ENCODE results near the gene TMEM51. TPM values are rescaled to one million over a fixed set of nuclear protein-coding genes. Genes with fewer than 3 reads are reported as not detected.

Gene TMEM51
- total RNA-seq, 1 donor: 0.72 TPM

DNA sequence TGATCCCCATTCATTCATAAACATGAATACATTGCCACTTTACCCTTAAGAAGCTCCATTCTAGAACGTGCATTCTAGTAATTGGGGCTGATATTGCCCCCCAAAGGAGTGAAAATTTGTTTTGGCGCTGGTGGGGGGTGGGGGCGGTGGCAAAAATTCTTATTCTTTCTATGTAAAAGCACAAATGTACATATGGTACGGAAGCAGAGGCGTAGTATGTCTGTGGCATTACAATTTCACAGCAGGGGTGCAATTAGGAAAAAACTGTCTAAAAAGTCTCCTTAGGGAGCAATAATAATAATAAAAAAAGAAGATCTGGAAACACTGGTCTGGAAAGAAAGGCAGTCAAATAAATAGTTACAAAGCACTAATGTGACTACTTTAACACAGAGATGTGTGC, 40.4 kb upstream of the TMEM51 start:
- Histone ChIP-seq H4K20me1 (ENCODE audit: insufficient read depth, low read length) (no peaks in the 10 kb centered on the region), H3K27me3 (ENCODE audit: insufficient read depth, low read length) (peaks cover 5% of the 10 kb centered on the region), H3K36me3 (ENCODE audit: insufficient read depth, low read length) (no peaks in the 10 kb centered on the region), H3K27ac (ENCODE audit: low read depth, low read length) (no peak overlapping the region), H3K9me3 (ENCODE audit: low read depth, low read length) (no peaks in the 10 kb centered on the region), H2AFZ (ENCODE audit: low read length) (no peak overlapping the region), H3K4me3 (ENCODE audit: insufficient read depth, low read length) (no peak overlapping the region), H3K4me1 (ENCODE audit: insufficient read depth, low read length) (no peaks in the 10 kb centered on the region), H3K79me2 (ENCODE audit: insufficient read depth, low read length) (no peaks in the 10 kb centered on the region), H3K4me2 (ENCODE audit: insufficient read depth, low read length) (no peak overlapping the region)
- TF ChIP-seq, protein P1, sequence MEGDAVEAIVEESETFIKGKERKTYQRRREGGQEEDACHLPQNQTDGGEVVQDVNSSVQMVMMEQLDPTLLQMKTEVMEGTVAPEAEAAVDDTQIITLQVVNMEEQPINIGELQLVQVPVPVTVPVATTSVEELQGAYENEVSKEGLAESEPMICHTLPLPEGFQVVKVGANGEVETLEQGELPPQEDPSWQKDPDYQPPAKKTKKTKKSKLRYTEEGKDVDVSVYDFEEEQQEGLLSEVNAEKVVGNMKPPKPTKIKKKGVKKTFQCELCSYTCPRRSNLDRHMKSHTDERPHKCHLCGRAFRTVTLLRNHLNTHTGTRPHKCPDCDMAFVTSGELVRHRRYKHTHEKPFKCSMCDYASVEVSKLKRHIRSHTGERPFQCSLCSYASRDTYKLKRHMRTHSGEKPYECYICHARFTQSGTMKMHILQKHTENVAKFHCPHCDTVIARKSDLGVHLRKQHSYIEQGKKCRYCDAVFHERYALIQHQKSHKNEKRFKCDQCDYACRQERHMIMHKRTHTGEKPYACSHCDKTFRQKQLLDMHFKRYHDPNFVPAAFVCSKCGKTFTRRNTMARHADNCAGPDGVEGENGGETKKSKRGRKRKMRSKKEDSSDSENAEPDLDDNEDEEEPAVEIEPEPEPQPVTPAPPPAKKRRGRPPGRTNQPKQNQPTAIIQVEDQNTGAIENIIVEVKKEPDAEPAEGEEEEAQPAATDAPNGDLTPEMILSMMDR (IDR thresholded peaks at IDR 0.05; ENCODE audit: extremely low read depth, low read depth, low read length): no peak
- DNase-seq (ENCODE audit: insufficient read length, low spot score, missing footprints): no peak

DNA sequence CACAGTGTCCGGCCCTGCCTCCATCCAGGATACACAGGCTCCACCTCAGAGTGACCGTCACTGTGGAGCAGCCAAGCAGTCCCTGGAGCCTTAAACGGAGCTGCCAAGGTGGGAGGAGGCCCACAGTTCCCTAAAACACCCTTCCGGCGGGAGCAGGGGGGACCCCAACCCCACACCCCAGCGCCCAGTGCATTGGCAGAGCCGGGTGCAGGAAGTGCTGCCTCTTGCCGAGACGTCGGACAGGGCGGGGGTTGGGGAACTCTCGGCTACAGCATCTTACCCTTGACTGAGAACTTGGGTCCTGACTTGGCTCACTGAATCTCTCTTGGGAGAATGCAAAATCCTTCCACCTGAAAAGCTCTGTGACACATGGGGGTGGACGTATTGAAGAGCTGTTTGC, 38.7 kb upstream of the TMEM51 start:
- Histone ChIP-seq H3K4me2 (ENCODE audit: insufficient read depth, low read length) (no peak overlapping the region), H3K27ac (ENCODE audit: low read depth, low read length) (no peak overlapping the region), H3K79me2 (ENCODE audit: insufficient read depth, low read length) (no peaks in the 10 kb centered on the region), H3K9me3 (ENCODE audit: low read depth, low read length) (no peaks in the 10 kb centered on the region), H3K4me3 (ENCODE audit: insufficient read depth, low read length) (no peak overlapping the region), H2AFZ (ENCODE audit: low read length) (no peak overlapping the region), H3K27me3 (ENCODE audit: insufficient read depth, low read length) (peaks cover 11% of the 10 kb centered on the region), H4K20me1 (ENCODE audit: insufficient read depth, low read length) (no peaks in the 10 kb centered on the region), H3K36me3 (ENCODE audit: insufficient read depth, low read length) (no peaks in the 10 kb centered on the region), H3K4me1 (ENCODE audit: insufficient read depth, low read length) (no peaks in the 10 kb centered on the region)
- TF ChIP-seq, protein P1 (IDR thresholded peaks at IDR 0.05; ENCODE audit: extremely low read depth, low read depth, low read length): no peak
- DNase-seq (ENCODE audit: insufficient read length, low spot score, missing footprints): peak; percentile 36

DNA sequence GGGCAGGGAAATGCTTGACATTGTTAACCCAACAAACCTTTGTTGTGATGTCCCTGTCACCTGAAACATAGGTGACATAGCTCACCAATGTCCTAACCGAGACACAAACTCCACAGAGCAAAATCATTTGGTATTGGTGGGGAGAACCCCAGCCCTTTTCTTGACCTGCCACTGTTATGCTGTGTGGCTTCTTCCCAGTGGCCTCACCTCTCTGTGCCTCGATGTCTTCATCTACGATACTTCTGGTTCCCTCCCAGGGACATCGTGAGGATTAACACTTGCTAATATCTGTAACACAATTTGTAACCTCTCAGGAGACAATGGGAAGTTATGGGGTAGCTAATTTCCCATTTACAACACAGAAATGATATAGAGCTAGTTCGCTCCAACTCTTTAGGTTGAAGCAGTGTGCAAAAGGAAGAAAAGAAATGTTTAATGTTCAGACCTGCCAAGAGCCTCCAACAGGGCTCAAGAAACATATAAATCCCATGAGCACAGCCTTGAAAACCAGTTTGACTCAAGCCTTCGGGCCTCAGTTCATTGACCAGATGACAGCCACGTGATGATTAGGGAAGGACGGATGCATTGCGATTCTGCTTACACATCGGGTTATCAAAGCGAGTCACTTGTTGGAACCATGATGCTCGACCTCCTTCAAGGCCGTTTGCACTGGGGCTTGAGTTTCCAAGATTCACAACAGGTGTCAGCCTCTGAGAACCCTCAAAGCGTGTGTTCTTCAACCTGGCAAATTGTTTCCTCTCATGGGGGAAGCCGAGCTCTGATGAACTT, 37.8 kb upstream of the TMEM51 start:
- no peaks in the 10 kb centered on the region for H4K20me1 ChIP-seq (ENCODE audit: insufficient read depth, low read length)

DNA sequence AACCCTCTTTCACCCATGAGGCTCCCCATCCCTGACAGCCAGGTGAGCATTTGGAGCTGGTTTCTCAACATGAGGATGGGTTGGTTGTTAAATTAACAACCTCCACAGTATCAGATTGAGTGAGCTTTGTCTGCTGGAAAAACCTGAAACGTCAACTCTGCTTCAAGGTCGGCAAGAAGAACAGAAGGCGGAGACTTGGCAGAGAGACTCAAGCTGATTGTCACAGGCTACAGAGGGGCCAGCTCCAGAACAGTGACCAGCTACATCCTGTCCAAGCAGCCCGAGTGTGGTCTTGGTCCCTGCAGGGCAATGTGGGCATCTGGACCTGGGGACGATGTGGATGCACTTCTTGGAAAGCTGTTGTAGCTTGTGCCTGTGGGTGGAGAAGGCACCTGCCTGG, 36.6 kb upstream of the TMEM51 start:
- TF ChIP-seq, protein P1 (IDR thresholded peaks at IDR 0.05; ENCODE audit: extremely low read depth, low read depth, low read length): no peak
- H3K4me2 ChIP-seq (ENCODE audit: insufficient read depth, low read length): no peak overlapping the region
- peaks cover 16% of the 10 kb centered on the region for H3K27me3 ChIP-seq (ENCODE audit: insufficient read depth, low read length)
- H3K79me2 ChIP-seq (ENCODE audit: insufficient read depth, low read length): no peaks in the 10 kb centered on the region
- H3K36me3 ChIP-seq (ENCODE audit: insufficient read depth, low read length): no peaks in the 10 kb centered on the region
- DNase-seq (ENCODE audit: insufficient read length, low spot score, missing footprints): no peak
- H3K4me3 ChIP-seq (ENCODE audit: insufficient read depth, low read length): no peak overlapping the region
- no peaks in the 10 kb centered on the region for H3K9me3 ChIP-seq (ENCODE audit: low read depth, low read length)
- no peaks in the 10 kb centered on the region for H3K4me1 ChIP-seq (ENCODE audit: insufficient read depth, low read length)
- H3K27ac ChIP-seq (ENCODE audit: low read depth, low read length): no peak overlapping the region
- no peaks in the 10 kb centered on the region for H4K20me1 ChIP-seq (ENCODE audit: insufficient read depth, low read length)
- H2AFZ ChIP-seq (ENCODE audit: low read length): no peak overlapping the region

More for the DNA sequence above, 37.8 kb upstream of the TMEM51 start:
- no peak overlapping the region for H3K4me2 ChIP-seq (ENCODE audit: insufficient read depth, low read length)
- no peaks in the 10 kb centered on the region for H3K4me1 ChIP-seq (ENCODE audit: insufficient read depth, low read length)
- H3K79me2 ChIP-seq (ENCODE audit: insufficient read depth, low read length): no peaks in the 10 kb centered on the region
- peaks cover 12% of the 10 kb centered on the region for H3K27me3 ChIP-seq (ENCODE audit: insufficient read depth, low read length)
- no peaks in the 10 kb centered on the region for H3K36me3 ChIP-seq (ENCODE audit: insufficient read depth, low read length)
- no peak overlapping the region for H3K4me3 ChIP-seq (ENCODE audit: insufficient read depth, low read length)
- TF ChIP-seq, protein P1 (IDR thresholded peaks at IDR 0.05; ENCODE audit: extremely low read depth, low read depth, low read length): no peak
- no peaks in the 10 kb centered on the region for H3K9me3 ChIP-seq (ENCODE audit: low read depth, low read length)
- peak; percentile 69 for DNase-seq (ENCODE audit: insufficient read length, low spot score, missing footprints)
- H2AFZ ChIP-seq (ENCODE audit: low read length): no peak overlapping the region
- no peak overlapping the region for H3K27ac ChIP-seq (ENCODE audit: low read depth, low read length)
